Naive thymus-derived CD4-positive, alpha-beta T cell (primary cell): Measurements from ENCODE around the gene NDUFAF2. TPM values are rescaled to one million over a fixed set of nuclear protein-coding genes. Genes with fewer than 3 reads are reported as not detected.

ENCODE experiments used
- ATAC-seq: fragments of 150-1000 bp; cut with Tn5 transposase; 2 replicates; pipeline ENCODE4 v1.10.0; 2021; ENCODE audit warnings: mild to moderate bottlenecking, moderate library complexity
- CTCF ChIA-PET: fragments of 350-600 bp; sonication (Branson Sonifier 250); formaldehyde crosslinking; loops from one replicate; lab custom pipeline; 2021; ENCODE audit warnings: antibody characterized with exemption; lab: Charles Lee
- POLR2A ChIA-PET: fragments of 350-600 bp; sonication (Branson Sonifier 250); formaldehyde crosslinking; loops from one replicate; lab custom pipeline; 2021; ENCODE audit warnings: antibody characterized with exemption, inconsistent platforms; lab: Charles Lee
- DNase-seq, 9 donors: peaks; one replicate each; pipeline versions ENCODE4 v3.0.0 to v3.0.0-alpha.2; 2020 to 2022; ENCODE audit warnings: mixed read lengths in 1 of 9
- H3K27ac ChIP-seq: one replicate; pipeline ENCODE4 v1.7.0; 2013; ENCODE audit warnings: mild to moderate bottlenecking, low read depth, low read length, moderate library complexity
- H3K27me3 ChIP-seq, 2 donors: one replicate each; pipeline ENCODE4 v1.7.0; 2013; ENCODE audit warnings: low read length in 2 of 2, mild to moderate bottlenecking in 2 of 2, moderate library complexity in 2 of 2; ENCODE audit not compliant: control insufficient read depth in 2 of 2, insufficient read depth in 2 of 2
- H3K36me3 ChIP-seq, 3 experiments: 1 replicate in 2 of 3; 2 replicates in 1 of 3; pipeline ENCODE4 v1.7.0; 2013; ENCODE audit warnings: low read length in 3 of 3, mild to moderate bottlenecking in 3 of 3, moderate library complexity in 1 of 3; ENCODE audit not compliant: insufficient read depth in 3 of 3, control insufficient read depth in 2 of 3
- H3K4me1 ChIP-seq, 2 donors: one replicate each; pipeline ENCODE4 v1.7.0; 2013; ENCODE audit warnings: low read length in 2 of 2, mild to moderate bottlenecking in 2 of 2, moderate library complexity in 1 of 2; ENCODE audit not compliant: control insufficient read depth in 2 of 2, insufficient read depth in 2 of 2
- H3K4me3 ChIP-seq: 2 replicates; pipeline ENCODE4 v1.7.0; 2013; ENCODE audit warnings: mild to moderate bottlenecking, low read length
- H3K9me3 ChIP-seq, 3 experiments: 1 replicate in 2 of 3; 2 replicates in 1 of 3; pipeline ENCODE4 v1.7.0; 2013; ENCODE audit warnings: low read length in 3 of 3; ENCODE audit not compliant: control insufficient read depth in 2 of 3
- H3K27ac Mint-ChIP-seq, 9 donors: one replicate each; pipeline ENCODE4 v1.8.0; 2020 to 2022; ENCODE audit warnings: mixed read lengths in 9 of 9, mild to moderate bottlenecking in 8 of 9, moderate library complexity in 5 of 9, inconsistent platforms in 2 of 9
- H3K27me3 Mint-ChIP-seq, 5 donors: one replicate each; pipeline ENCODE4 v1.8.0; 2021 to 2022; ENCODE audit warnings: mixed read lengths in 5 of 5, mild to moderate bottlenecking in 1 of 5
- H3K36me3 Mint-ChIP-seq, 5 donors: one replicate each; pipeline ENCODE4 v1.8.0; 2020 to 2022; ENCODE audit warnings: mixed read lengths in 5 of 5, mild to moderate bottlenecking in 3 of 5, inconsistent platforms in 1 of 5
- H3K4me1 Mint-ChIP-seq, 7 donors: one replicate each; pipeline ENCODE4 v1.8.0; 2020 to 2022; ENCODE audit warnings: mixed read lengths in 7 of 7, mild to moderate bottlenecking in 3 of 7, inconsistent platforms in 1 of 7
- H3K4me3 Mint-ChIP-seq, 10 donors: one replicate each; pipeline ENCODE4 v1.8.0; 2020 to 2022; ENCODE audit warnings: mild to moderate bottlenecking in 10 of 10, mixed read lengths in 10 of 10, moderate library complexity in 6 of 10, inconsistent platforms in 2 of 10
- H3K9me3 Mint-ChIP-seq, 11 donors: one replicate each; pipeline ENCODE4 v1.8.0; 2020 to 2022; ENCODE audit warnings: mixed read lengths in 11 of 11, mild to moderate bottlenecking in 4 of 11, inconsistent platforms in 1 of 11, moderate library complexity in 1 of 11
- intact Hi-C, 2 donors: fragments of 100-400 bp; cut with micrococcal nuclease; formaldehyde crosslinking; loops; one replicate each; pipeline ENCODE4 v1.15.1; 2023
- polyA plus RNA-seq, 2 donors: library from polyadenylated mRNA; unstranded; fragments of 300-500 nt; fragmentation: Illumina TruSeq; gene quantifications; one replicate each; pipeline ENCODE4 v1.2.3, GENCODE V29; 2021
- total RNA-seq, 6 experiments: library from RNA in 5 of 6; stranded (reverse) in 5 of 6; gene quantifications; 1 replicate in 5 of 6; 2 replicates in 1 of 6; pipeline ENCODE4 v1.2.3 and lab custom pipeline; 2021 to 2026

The NDUFAF2 gene
- total and polyA plus RNA-seq, 7 experiments from 2014 or later, result 7.0 to 34.7 (median 16.0) TPM

DNA sequence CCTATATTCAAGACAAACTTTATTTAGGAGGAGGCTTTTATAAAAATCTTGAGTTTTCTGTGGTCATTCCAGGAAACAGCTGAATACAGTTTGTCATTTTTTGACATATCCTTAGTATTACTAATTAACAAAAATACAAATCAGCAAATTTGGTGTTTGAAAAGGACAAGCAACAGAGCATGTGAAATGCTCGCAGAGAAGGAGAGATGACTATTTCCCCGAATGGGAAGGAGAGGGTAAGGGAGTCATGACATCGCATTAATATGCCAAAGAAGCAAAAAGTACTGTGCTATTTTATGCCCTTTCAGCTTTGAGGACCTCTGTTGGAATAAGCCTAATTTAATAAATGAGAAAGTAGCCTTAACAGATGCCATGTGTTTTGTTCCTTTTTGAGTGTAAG, 215.5 kb downstream of the NDUFAF2 start:
- Mint-ChIP-seq H3K4me3 (peak overlapping the region in 8 of 10 donors; percentile 7 to 97 (median 53)), H3K9me3 (peaks cover 0 to 31% (median 10%) of the 10 kb centered on the region in 11 donors), H3K4me1 (peaks cover 5 to 57% (median 46%) of the 10 kb centered on the region in 7 donors), H3K27me3 (no peaks in the 10 kb centered on the region), H3K27ac (peak overlapping the region in 6 of 9 donors; percentile 41 to 86 (median 54)), H3K36me3 (peaks cover 8 to 50% (median 48%) of the 10 kb centered on the region in 5 donors)
- intact Hi-C loops, result loop anchor here (5.0 to 10.0 kb wide), 4 partner anchors 117 to 1252 kb away; partner anchors contain the start of genes DEPDC1B (in 1 of the 2) and IPO11 (in 1 of the 2)
- ChIA-PET POLR2A (interaction anchor here (2.6 kb wide), 1 partner anchor 171 kb away, joined by 18 read pairs; the partner anchor contains the start of gene ZSWIM6), CTCF (no interaction called here)
- Histone ChIP-seq H3K4me3 (no peak overlapping the region), H3K27ac (no peak overlapping the region), H3K9me3 (peaks cover 0 to 7% (median 0%) of the 10 kb centered on the region in 3 experiments), H3K4me1 (peaks cover 8 to 16% of the 10 kb centered on the region in 2 donors), H3K27me3 (no peaks in the 10 kb centered on the region), H3K36me3 (peaks cover 0 to 22% (median 22%) of the 10 kb centered on the region in 3 experiments)
- no peak for ATAC-seq
- no peak for DNase-seq

DNA sequence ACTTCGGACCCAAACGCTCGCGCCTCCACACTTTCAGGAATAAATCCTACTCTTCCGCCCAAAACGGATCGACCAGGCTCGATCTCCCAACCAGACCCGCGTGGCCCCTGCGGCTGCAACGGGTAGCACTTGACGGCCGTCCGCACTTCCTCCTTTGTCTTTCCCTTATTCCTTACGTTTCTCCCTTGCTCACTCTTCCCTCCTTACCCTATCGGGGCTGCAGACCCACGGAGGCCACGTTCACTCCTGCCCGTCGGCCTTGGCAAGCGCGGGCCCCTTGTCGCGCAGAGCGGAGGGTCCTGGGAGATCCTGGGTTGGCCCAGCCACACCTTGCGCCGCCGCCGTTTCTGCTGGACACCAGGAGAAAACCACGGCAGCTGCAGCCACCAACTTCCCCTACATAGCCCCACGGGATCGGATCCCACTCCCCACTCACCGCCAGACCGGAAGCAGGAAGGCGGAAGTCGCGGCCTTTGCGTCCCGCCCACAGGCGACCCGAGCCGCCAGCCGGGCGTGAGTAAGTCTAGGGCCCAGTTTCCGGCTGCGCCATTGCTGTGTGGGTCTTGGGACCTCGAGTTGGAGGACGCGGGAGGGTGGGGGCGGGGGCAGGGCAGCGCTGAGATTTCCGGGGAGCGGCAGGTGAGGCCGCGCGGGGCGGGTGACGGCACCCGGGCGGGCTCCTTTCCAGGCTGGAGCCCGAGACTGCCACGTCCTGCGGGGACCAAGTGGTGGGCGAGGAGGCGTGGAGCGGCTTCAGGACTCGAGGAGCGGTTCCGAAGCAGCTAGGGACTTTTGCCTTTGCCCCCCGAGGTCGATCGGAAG, 217.2 kb downstream of the NDUFAF2 start, which contains the start of gene SMIM15:
TSS of gene SMIM15 (minus strand) at position 459 of the 822 bp plus-strand sequence. CDS start 2,297 bp downstream, outside the sequence.
- H3K4me3 Mint-ChIP-seq, result peak within 1 kb of the TSS; percentile 92 to 98 (median 94)
- Histone ChIP-seq H3K9me3 (no peaks in the 10 kb centered on the region), H3K4me3 (peak within 1 kb of the TSS; percentile 87), H3K4me1 (peaks cover 8 to 16% of the 10 kb centered on the region in 2 donors), H3K27ac (peak within 1 kb of the TSS; percentile 77), H3K27me3 (no peaks in the 10 kb centered on the region), H3K36me3 (peaks cover 0 to 22% (median 22%) of the 10 kb centered on the region in 3 experiments)
- ATAC-seq, result peak; percentile 93
- H3K4me1 Mint-ChIP-seq, result peaks cover 5 to 57% (median 46%) of the 10 kb centered on the region in 7 donors
- H3K27ac Mint-ChIP-seq, result peak within 1 kb of the TSS; percentile 80 to 98 (median 95)
- H3K9me3 Mint-ChIP-seq, result peaks cover 0 to 18% (median 6%) of the 10 kb centered on the region in 11 donors
- DNase-seq, result peak; percentile 59 to 85 (median 70)
- intact Hi-C loops, result loop anchor here (1.0 to 10.0 kb wide), 11 partner anchors 115 to 1251 kb away; partner anchors contain the start of genes ERCC8 (in 2 of the 2), IPO11 (in 2 of the 2), NDUFAF2 (in 2 of the 2) and ZSWIM6 (in 2 of the 2)
- peaks cover 8 to 43% (median 37%) of the 10 kb centered on the region in 5 donors for H3K36me3 Mint-ChIP-seq
- ChIA-PET POLR2A (interaction anchor here (1.1 to 2.6 kb wide), 2 partner anchors 12 to 169 kb away, joined by 3 to 18 read pairs; partner anchors contain the start of gene ZSWIM6), CTCF (interaction anchor here (0.7 kb wide), 1 partner anchor 371 kb away, joined by 3 read pairs; no protein-coding TSS in a partner anchor)
- H3K27me3 Mint-ChIP-seq, result no peaks in the 10 kb centered on the region

DNA sequence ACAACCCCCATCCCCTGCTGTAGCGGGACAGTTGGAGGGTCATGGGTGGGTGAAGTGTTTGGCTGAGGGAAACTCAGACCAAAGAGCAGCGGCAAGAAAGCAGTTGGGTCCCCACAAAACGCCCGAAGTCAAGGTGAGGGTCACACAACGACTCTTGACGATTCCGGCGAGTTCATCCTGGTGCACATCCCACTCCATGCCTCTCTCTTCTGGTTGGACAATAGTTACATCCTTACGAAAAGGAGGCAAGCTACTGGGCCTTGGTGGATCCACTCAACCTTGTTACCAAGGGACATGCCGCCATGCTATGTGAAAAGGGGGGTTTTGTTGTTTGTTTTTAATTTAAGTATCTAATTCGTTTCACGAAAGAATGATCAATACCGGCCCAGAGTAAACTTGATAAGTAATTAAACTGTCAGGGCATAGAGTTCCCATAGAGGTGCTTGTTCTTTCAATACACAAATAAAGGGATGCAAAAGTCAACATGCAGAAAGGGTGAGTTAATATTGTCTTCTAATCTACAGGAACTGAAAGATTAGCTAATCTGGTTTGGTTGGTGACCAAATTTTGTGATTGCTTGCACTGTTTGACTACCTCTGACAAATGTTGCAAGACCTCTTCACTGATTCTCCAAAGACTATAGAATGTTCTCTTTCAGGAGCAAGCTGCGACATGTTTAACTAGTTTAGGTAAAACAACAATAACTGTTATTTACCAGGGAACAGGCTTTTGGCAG, 218.0 kb downstream of the NDUFAF2 start:
- Mint-ChIP-seq H3K4me3 (peak overlapping the region; percentile 92 to 98 (median 94)), H3K27ac (peak overlapping the region; percentile 80 to 98 (median 95)), H3K4me1 (peaks cover 5 to 57% (median 45%) of the 10 kb centered on the region in 7 donors), H3K27me3 (no peaks in the 10 kb centered on the region), H3K9me3 (peaks cover 0 to 15% (median 5%) of the 10 kb centered on the region in 11 donors), H3K36me3 (peaks cover 8 to 38% (median 35%) of the 10 kb centered on the region in 5 donors)
- POLR2A ChIA-PET, result interaction anchor here (1.7 to 2.6 kb wide), 2 partner anchors 168 kb away, joined by 5 to 18 read pairs; partner anchors contain the start of gene ZSWIM6
- ATAC-seq, result no peak
- no peaks in the 10 kb centered on the region for H3K27me3 ChIP-seq
- CTCF ChIA-PET, result no interaction called here
- peaks cover 8 to 16% of the 10 kb centered on the region in 2 donors for H3K4me1 ChIP-seq
- no peaks in the 10 kb centered on the region for H3K9me3 ChIP-seq
- peak in 2 of 9 donors; percentile 7 to 17 for DNase-seq
- peak overlapping the region; percentile 87 for H3K4me3 ChIP-seq
- H3K27ac ChIP-seq, result peak overlapping the region; percentile 77
- H3K36me3 ChIP-seq, result peaks cover 0 to 17% (median 16%) of the 10 kb centered on the region in 3 experiments
- intact Hi-C loops, result loop anchor here (1.0 to 10.0 kb wide), 11 partner anchors 114 to 1250 kb away; partner anchors contain the start of genes ERCC8 (in 2 of the 2), IPO11 (in 2 of the 2), NDUFAF2 (in 2 of the 2) and ZSWIM6 (in 2 of the 2)

DNA sequence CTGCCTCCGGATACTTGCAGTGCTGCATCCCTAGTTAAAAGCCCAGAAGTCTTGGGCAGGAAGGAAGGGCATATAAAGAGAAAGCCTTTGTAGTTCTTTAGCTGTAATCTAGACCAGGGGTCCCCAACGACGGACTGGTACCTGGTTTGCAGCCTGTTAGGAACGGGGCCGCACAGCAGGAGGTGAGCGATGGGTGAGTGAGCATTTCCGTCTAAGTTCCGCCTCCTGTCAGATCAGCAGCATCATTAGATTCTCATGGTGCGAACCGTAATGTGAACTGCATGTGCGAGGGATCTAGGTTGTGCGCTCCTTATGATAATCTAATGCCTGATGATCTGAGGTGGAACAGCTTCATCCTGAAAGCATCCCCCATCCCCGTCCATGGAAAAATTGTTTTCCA, 218.9 kb downstream of the NDUFAF2 start:
- intact Hi-C loops, result loop anchor here (2.0 to 10.0 kb wide), 8 partner anchors 113 to 1249 kb away; partner anchors contain the start of genes IPO11 (in 2 of the 2), DEPDC1B (in 1 of the 2), ERCC8 (in 1 of the 2) and NDUFAF2 (in 1 of the 2)
- Mint-ChIP-seq H3K27ac (peak overlapping the region in 3 of 9 donors; percentile 95 to 97 (median 96)), H3K4me3 (peak overlapping the region in 7 of 10 donors; percentile 25 to 98 (median 94)), H3K4me1 (peaks cover 5 to 53% (median 40%) of the 10 kb centered on the region in 7 donors), H3K27me3 (no peaks in the 10 kb centered on the region), H3K9me3 (peaks cover 0 to 13% (median 5%) of the 10 kb centered on the region in 11 donors), H3K36me3 (peaks cover 8 to 32% (median 28%) of the 10 kb centered on the region in 5 donors)
- H3K27me3 ChIP-seq, result no peaks in the 10 kb centered on the region
- CTCF ChIA-PET, result interaction anchor here (0.6 to 0.8 kb wide), 2 partner anchors 18 to 124 kb away, joined by 3 read pairs; no protein-coding TSS in a partner anchor
- no peak for DNase-seq
- no peak overlapping the region for H3K4me3 ChIP-seq
- no peak for ATAC-seq
- POLR2A ChIA-PET, result interaction anchor here (1.7 kb wide), 1 partner anchor 167 kb away, joined by 5 read pairs; no protein-coding TSS in a partner anchor
- H3K27ac ChIP-seq, result no peak overlapping the region
- no peaks in the 10 kb centered on the region for H3K9me3 ChIP-seq
- peaks cover 0 to 14% (median 12%) of the 10 kb centered on the region in 3 experiments for H3K36me3 ChIP-seq
- H3K4me1 ChIP-seq, result peaks cover 8 to 16% of the 10 kb centered on the region in 2 donors

DNA sequence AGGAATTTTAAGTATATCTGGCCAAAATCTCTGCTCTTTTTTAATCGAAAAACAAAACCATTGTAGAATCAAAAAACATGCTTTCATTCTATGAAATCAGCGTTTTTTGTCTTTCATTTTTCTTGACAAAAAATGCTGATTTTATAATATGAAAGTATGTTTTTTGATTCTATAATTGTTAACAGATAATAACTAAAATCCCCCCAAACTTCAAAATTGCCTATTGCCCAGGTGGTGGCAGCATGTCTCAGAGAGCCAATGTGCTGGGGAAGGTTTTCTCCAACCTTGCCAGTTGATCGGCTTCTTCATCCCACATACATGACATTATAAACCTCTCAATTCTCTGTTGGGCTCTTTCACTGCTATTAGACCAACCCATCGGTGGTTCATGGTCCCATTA, 222.4 kb downstream of the NDUFAF2 start:
- Histone ChIP-seq H3K4me1 (peaks cover 0 to 8% of the 10 kb centered on the region in 2 donors), H3K36me3 (no peaks in the 10 kb centered on the region), H3K27me3 (no peaks in the 10 kb centered on the region), H3K4me3 (no peak overlapping the region), H3K9me3 (no peaks in the 10 kb centered on the region), H3K27ac (no peak overlapping the region)
- H3K9me3 Mint-ChIP-seq, result peaks cover 0 to 8% (median 0%) of the 10 kb centered on the region in 11 donors
- ChIA-PET POLR2A (no interaction called here), CTCF (no interaction called here)
- peaks cover 5 to 18% (median 13%) of the 10 kb centered on the region in 7 donors for H3K4me1 Mint-ChIP-seq
- H3K4me3 Mint-ChIP-seq, result no peak overlapping the region
- H3K27me3 Mint-ChIP-seq, result no peaks in the 10 kb centered on the region
- intact Hi-C loops, result loop anchor here (1.0 to 10.0 kb wide), 3 partner anchors 463 to 491 kb away; partner anchors contain the start of gene DEPDC1B (in 1 of the 2)
- DNase-seq (no peak), ATAC-seq (no peak)
- H3K27ac Mint-ChIP-seq, result no peak overlapping the region
- peaks cover 0 to 7% (median 0%) of the 10 kb centered on the region in 5 donors for H3K36me3 Mint-ChIP-seq
